H9 (cell line): ENCODE data around the gene MAN1A1. TPM values are rescaled to one million over a fixed set of nuclear protein-coding genes. Genes with fewer than 3 reads are reported as not detected.

Source experiments
- DNase-seq: peaks from one replicate; pipeline ENCODE4 v3.0.0-alpha.2; 2017
- H2AFZ ChIP-seq: one replicate; pipeline ENCODE4 v1.6.1; 2013; ENCODE audit warnings: mild to moderate bottlenecking, low read length, control low read depth, moderate library complexity
- H2AK5ac ChIP-seq: 2 replicates; pipeline ENCODE4 v1.6.1; 2013; ENCODE audit warnings: low read length, control low read depth, mixed read lengths; ENCODE audit not compliant: insufficient read length
- H2BK120ac ChIP-seq: one replicate; pipeline ENCODE4 v1.6.1; 2013; ENCODE audit warnings: low read depth, mild to moderate bottlenecking, low read length, control low read depth, inconsistent platforms; ENCODE audit not compliant: poor library complexity, severe bottlenecking
- H2BK12ac ChIP-seq: 2 replicates; pipeline ENCODE4 v1.6.1; 2013; ENCODE audit warnings: low read length, control low read depth, mixed read lengths, low read depth; ENCODE audit not compliant: insufficient read length
- H2BK15ac ChIP-seq: 2 replicates; pipeline ENCODE4 v1.6.1; 2013; ENCODE audit warnings: low read depth, low read length, control low read depth
- H2BK20ac ChIP-seq: one replicate; pipeline ENCODE4 v1.6.1; 2013; ENCODE audit warnings: low read depth, mild to moderate bottlenecking, low read length, control low read depth, inconsistent platforms; ENCODE audit not compliant: poor library complexity, severe bottlenecking
- H2BK5ac ChIP-seq: 2 replicates; pipeline ENCODE4 v1.6.1; 2013; ENCODE audit warnings: low read length, control low read depth, mixed read lengths; ENCODE audit not compliant: insufficient read length
- H3K14ac ChIP-seq: 2 replicates; pipeline ENCODE4 v1.6.1; 2013; ENCODE audit warnings: low read length, control low read depth; ENCODE audit not compliant: insufficient read depth
- H3K18ac ChIP-seq: 2 replicates; pipeline ENCODE4 v1.6.1; 2013; ENCODE audit warnings: low read depth, mild to moderate bottlenecking, mixed read lengths, low read length, control low read depth; ENCODE audit not compliant: insufficient read length
- H3K23ac ChIP-seq: 2 replicates; pipeline ENCODE4 v1.6.1; 2013; ENCODE audit warnings: low read length, control low read depth, mixed read lengths, low read depth; ENCODE audit not compliant: insufficient read length
- H3K23me2 ChIP-seq: 2 replicates; pipeline ENCODE4 v1.6.1; 2013; ENCODE audit warnings: low read depth, mild to moderate bottlenecking, mixed read lengths, low read length, control low read depth; ENCODE audit not compliant: insufficient read length, poor library complexity, severe bottlenecking
- H3K27ac ChIP-seq: 2 replicates; pipeline ENCODE4 v1.5.1; 2013; ENCODE audit warnings: low read length, control low read depth, mixed read lengths, low read depth; ENCODE audit not compliant: insufficient read length
- H3K27me3 ChIP-seq: 2 replicates; pipeline ENCODE4 v1.6.1; 2013; ENCODE audit warnings: low read length, control low read depth, inconsistent platforms; ENCODE audit not compliant: insufficient read depth
- H3K4ac ChIP-seq: 2 replicates; pipeline ENCODE4 v1.6.1; 2013; ENCODE audit warnings: low read depth, mild to moderate bottlenecking, control low read depth, inconsistent platforms, low read length, moderate library complexity
- H3K4me1 ChIP-seq: 2 replicates; pipeline ENCODE4 v1.6.1; 2013; ENCODE audit warnings: low read length, control low read depth, inconsistent platforms; ENCODE audit not compliant: insufficient read depth
- H3K4me2 ChIP-seq: 2 replicates; pipeline ENCODE4 v1.6.1; 2013; ENCODE audit warnings: low read length, control low read depth, mixed read lengths; ENCODE audit not compliant: insufficient read length, insufficient read depth
- H3K56ac ChIP-seq: 2 replicates; pipeline ENCODE4 v1.6.1; 2013; ENCODE audit warnings: low read depth, mild to moderate bottlenecking, mixed read lengths, low read length, control low read depth; ENCODE audit not compliant: insufficient read length
- H3K79me1 ChIP-seq: 2 replicates; pipeline ENCODE4 v1.6.1; 2013; ENCODE audit warnings: low read depth, mild to moderate bottlenecking, moderate library complexity, low read length, control low read depth, inconsistent platforms; ENCODE audit not compliant: insufficient read depth, poor library complexity, severe bottlenecking
- H3K79me2 ChIP-seq: 2 replicates; pipeline ENCODE4 v1.6.1; 2013; ENCODE audit warnings: low read length, control low read depth, inconsistent platforms; ENCODE audit not compliant: insufficient read depth
- H3K9ac ChIP-seq: 2 replicates; pipeline ENCODE4 v1.6.1; 2013; ENCODE audit warnings: low read length, control low read depth, mixed read lengths; ENCODE audit not compliant: insufficient read length; ENCODE audit errors: extremely low read depth
- H3K9me3 ChIP-seq: one replicate; pipeline ENCODE4 v1.6.1; 2013; ENCODE audit warnings: low read depth, low read length, inconsistent platforms; ENCODE audit not compliant: control insufficient read depth
- H3T11ph ChIP-seq: one replicate; pipeline ENCODE4 v1.6.1; 2013; ENCODE audit warnings: mild to moderate bottlenecking, low read length, control low read depth, inconsistent platforms
- H4K20me1 ChIP-seq: one replicate; pipeline ENCODE4 v1.6.1; 2013; ENCODE audit not compliant: control insufficient read depth, insufficient read length, insufficient read depth
- H4K5ac ChIP-seq: 2 replicates; pipeline ENCODE4 v1.6.1; 2013; ENCODE audit warnings: low read depth, mild to moderate bottlenecking, mixed read lengths, low read length, control low read depth; ENCODE audit not compliant: insufficient read length
- H4K8ac ChIP-seq: replicated peaks from 2 replicates; pipeline ENCODE4 v1.6.1; 2013; ENCODE audit warnings: low read length, control low read depth, mixed read lengths, low read depth; ENCODE audit not compliant: insufficient read length
- H4K91ac ChIP-seq: 2 replicates; pipeline ENCODE4 v1.6.1; 2013; ENCODE audit warnings: low read depth, mild to moderate bottlenecking, moderate library complexity, mixed read lengths, low read length, control low read depth; ENCODE audit not compliant: insufficient read length
- H3K27ac Mint-ChIP-seq, 3 experiments: 2 replicates in 2 of 3; 3 replicates in 1 of 3; pipeline ENCODE4 v1.8.0; 2020 to 2021; ENCODE audit warnings: mixed read lengths in 3 of 3, mild to moderate bottlenecking in 1 of 3, moderate library complexity in 1 of 3
- H3K27me3 Mint-ChIP-seq: 2 replicates; pipeline ENCODE4 v1.8.0; 2021; ENCODE audit warnings: low read depth, mild to moderate bottlenecking, moderate library complexity, mixed read lengths
- H3K36me3 Mint-ChIP-seq, 3 experiments: 2 replicates in 2 of 3; 3 replicates in 1 of 3; pipeline ENCODE4 v1.8.0; 2020 to 2021; ENCODE audit warnings: low read depth in 3 of 3, mixed read lengths in 3 of 3; ENCODE audit not compliant: insufficient read depth in 1 of 3
- H3K4me1 Mint-ChIP-seq, 2 experiments: 2 replicates each; pipeline ENCODE4 v1.8.0; 2020; ENCODE audit warnings: mixed read lengths in 2 of 2
- H3K4me3 Mint-ChIP-seq, 2 experiments: 2 replicates in 1 of 2; 3 replicates in 1 of 2; pipeline ENCODE4 v1.8.0; 2020 to 2021; ENCODE audit warnings: mild to moderate bottlenecking in 2 of 2, mixed read lengths in 2 of 2, moderate library complexity in 1 of 2
- H3K9me3 Mint-ChIP-seq, 2 experiments: 2 replicates in 1 of 2; 3 replicates in 1 of 2; pipeline ENCODE4 v1.8.0; 2020; ENCODE audit warnings: mild to moderate bottlenecking in 2 of 2, mixed read lengths in 2 of 2, moderate library complexity in 1 of 2
- CTCF ChIP-seq: fragments of 200-600 bp; sonication (generic); conservative IDR thresholded peaks from 3 replicates; pipeline ENCODE4 v1.8.0; 2021; ENCODE audit warnings: antibody characterized with exemption, mild to moderate bottlenecking
- WGBS: extraction: QIAGEN DNeasy Blood & Tissue Kit; methylation state at CpG from one replicate; pipeline ENCODE4 v1.1.7; 2013; ENCODE audit warnings: missing lambda C conversion rate, low lambda C conversion rate, mixed read lengths; ENCODE audit not compliant: insufficient read length; ENCODE audit errors: extremely low coverage; 5-methylcytosine and 5-hydroxymethylcytosine counted together
- total RNA-seq: library from RNA; stranded (reverse); gene quantifications from 2 replicates; pipeline ENCODE4 v1.2.1, GENCODE V29; 2021

MAN1A1 gene
- total RNA-seq, 1 experiment from 2014 or later: 1.6 TPM

GRCh38 chr6:119262612-119263011 lies 86.9 kb downstream of the MAN1A1 start:
- Histone ChIP-seq H3K4me1 (no peaks in the 10 kb centered on the region; the same call in 1 of the 2 replicates), H3K4ac (no peak overlapping the region), H2AFZ (no peak overlapping the region), H3K23ac (no peak overlapping the region), H2AK5ac (no peak overlapping the region), H4K8ac (no peak overlapping the region), H3K4me2 (no peak overlapping the region), H4K20me1 (no peaks in the 10 kb centered on the region), H3T11ph (no peak overlapping the region), H2BK20ac (no peak overlapping the region), H3K56ac (no peak overlapping the region), H3K23me2 (no peaks in the 10 kb centered on the region), H3K18ac (no peak overlapping the region), H2BK12ac (no peak overlapping the region), H2BK5ac (no peak overlapping the region), H2BK120ac (no peak overlapping the region), H2BK15ac (no peak overlapping the region), H3K27ac (no peak overlapping the region), H3K79me1 (no peaks in the 10 kb centered on the region), H3K14ac (no peak overlapping the region), H3K27me3 (no peaks in the 10 kb centered on the region), H3K79me2 (no peaks in the 10 kb centered on the region), H4K5ac (no peak overlapping the region), H3K9ac (no peak overlapping the region), H3K9me3 (no peaks in the 10 kb centered on the region), H4K91ac (no peak overlapping the region)
- TF ChIP-seq CTCF: no peak
- no peak for DNase-seq
- no peak overlapping the region for H3K27ac Mint-ChIP-seq
- WGBS: no CpG with 5 or more reads among the region's 2 CpGs
- no peak overlapping the region for H3K4me3 Mint-ChIP-seq
- H3K4me1 Mint-ChIP-seq: peaks cover 4% of the 10 kb centered on the region in 2 experiments; a peak in 3 of 4 replicates
- no peaks in the 10 kb centered on the region for H3K9me3 Mint-ChIP-seq
- no peaks in the 10 kb centered on the region for H3K27me3 Mint-ChIP-seq
- H3K36me3 Mint-ChIP-seq: peaks cover 0 to 2% (median 0%) of the 10 kb centered on the region in 3 experiments; a peak in 1 of 7 replicates
